Measurements from ENCODE around the gene KRT79.

DNA sequence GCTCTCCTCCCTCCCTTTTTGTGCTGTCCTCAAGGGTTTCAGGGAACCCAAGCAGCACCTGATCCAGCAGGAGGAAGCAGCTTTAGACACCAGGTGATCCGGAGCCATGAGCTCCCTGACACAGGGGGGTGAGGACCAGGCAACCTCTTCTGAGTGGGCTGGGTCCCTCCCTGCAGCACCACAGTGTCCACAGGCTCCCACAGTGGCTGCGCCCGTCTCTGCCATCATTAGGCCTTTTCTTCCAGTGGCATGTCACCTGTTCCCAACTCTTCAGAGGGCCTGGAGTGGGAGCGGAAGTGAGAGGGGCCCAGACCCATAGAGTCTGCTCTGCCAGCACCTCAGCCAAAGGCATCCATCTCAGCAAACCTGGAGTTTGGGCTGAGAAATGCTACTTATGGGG lies 56.5 kb downstream of the KRT79 start:
- TF ChIP-seq CTCF (IDR thresholded peaks at IDR 0.05): no peak
- TF ChIP-seq EP300 (IDR thresholded peaks at IDR 0.05): no peak
